SK-N-SH (cell line): Measurements from ENCODE around the gene GJD3. TPM values are rescaled to one million over a fixed set of nuclear protein-coding genes. Genes with fewer than 3 reads are reported as not detected.

Experiments
- CTCF ChIA-PET: fragments of 300-600, 350-600 bp; formaldehyde crosslinking; extraction: SDS; loops from one replicate; lab custom pipeline; 2021; lab: Yijun Ruan, JAX
- POLR2A ChIA-PET: fragments of 350-600 bp; sonication (Branson Sonifier 250); formaldehyde crosslinking; extraction: SDS; loops from one replicate; lab custom pipeline; 2020; ENCODE audit warnings: antibody characterized with exemption, inconsistent platforms; lab: Yijun Ruan, JAX
- DNase-seq: peaks from one replicate; pipeline ENCODE4 v3.0.0; 2012
- H2AFZ ChIP-seq: fragments of 200-600 bp; sonication (generic); 2 replicates; pipeline ENCODE4 v1.8.1; 2016; ENCODE audit warnings: antibody characterized with exemption, mild to moderate bottlenecking, low read depth
- H3F3A ChIP-seq: fragments of 200-600 bp; sonication (generic); replicated peaks from 2 replicates; pipeline ENCODE3; 2016; ENCODE audit warnings: antibody characterized with exemption, mild to moderate bottlenecking; ENCODE audit not compliant: insufficient read depth
- H3K27ac ChIP-seq, 2 experiments: fragments of 200-500 bp in 1 of 2; fragments of 200-600 bp in 1 of 2; sonication (Bioruptor generic) in 1 of 2; sonication (generic), shearing (Covaris generic) in 1 of 2; 2 replicates each; pipeline versions ENCODE4 v1.5.1 to v1.6.1; 2014 to 2016; ENCODE audit warnings: low read depth in 2 of 2, inconsistent platforms in 1 of 2, low read length in 1 of 2, mild to moderate bottlenecking in 1 of 2, mixed read lengths in 1 of 2
- H3K27me3 ChIP-seq: fragments of 200-600 bp; sonication (generic), shearing (Covaris generic); 2 replicates; pipeline ENCODE4 v1.6.1; 2016; ENCODE audit warnings: mixed run types; ENCODE audit not compliant: insufficient read depth
- H3K36me3 ChIP-seq, 2 experiments: fragments of 200-500 bp in 1 of 2; fragments of 200-600 bp in 1 of 2; sonication (Bioruptor generic) in 1 of 2; sonication (generic) in 1 of 2; replicated peaks in 1 of 2; 2 replicates each; pipeline versions ENCODE3 to v1.5.1; 2014 to 2016; ENCODE audit warnings: low read length in 1 of 2, mild to moderate bottlenecking in 1 of 2; ENCODE audit not compliant: insufficient read depth in 2 of 2, control insufficient read depth in 1 of 2
- H3K4me1 ChIP-seq, 2 experiments: fragments of 200-500 bp in 1 of 2; fragments of 200-600 bp in 1 of 2; sonication (Bioruptor generic) in 1 of 2; sonication (generic), shearing (Covaris generic) in 1 of 2; 2 replicates each; pipeline versions ENCODE4 v1.5.1 to v1.6.1; 2014 to 2016; ENCODE audit warnings: low read depth in 1 of 2, low read length in 1 of 2, mixed run types in 1 of 2; ENCODE audit not compliant: insufficient read depth in 2 of 2, control insufficient read depth in 1 of 2
- H3K4me2 ChIP-seq: fragments of 200-600 bp; sonication (generic), shearing (Covaris generic); 2 replicates; pipeline ENCODE4 v1.6.1; 2017; ENCODE audit warnings: mixed run types
- H3K4me3 ChIP-seq, 2 experiments: fragments of 200-500 bp in 1 of 2; fragments of 200-600 bp in 1 of 2; sonication (Bioruptor generic) in 1 of 2; sonication (generic), shearing (Covaris generic) in 1 of 2; 2 replicates each; pipeline versions ENCODE4 v1.5.1 to v1.8.1; 2014 to 2016; ENCODE audit warnings: low read depth in 2 of 2, inconsistent platforms in 1 of 2, low read length in 1 of 2, mild to moderate bottlenecking in 1 of 2, mixed read lengths in 1 of 2, moderate library complexity in 1 of 2
- H3K79me2 ChIP-seq: fragments of 200-600 bp; sonication (generic); 2 replicates; pipeline ENCODE4 v1.8.1; 2017; ENCODE audit warnings: mild to moderate bottlenecking; ENCODE audit not compliant: insufficient read depth
- H3K9ac ChIP-seq: fragments of 200-600 bp; sonication (generic); 2 replicates; pipeline ENCODE4 v1.6.1; 2017; ENCODE audit warnings: mixed run types
- H3K9me2 ChIP-seq: fragments of 200-600 bp; sonication (generic); 2 replicates; pipeline ENCODE4 v1.6.1; 2017; ENCODE audit warnings: mixed run types
- H3K9me3 ChIP-seq: fragments of 200-600 bp; sonication (generic); 2 replicates; pipeline ENCODE4 v1.6.1; 2017; ENCODE audit warnings: mixed run types, mild to moderate bottlenecking, moderate library complexity
- H4K20me1 ChIP-seq: fragments of 200-600 bp; sonication (generic); 2 replicates; pipeline ENCODE4 v1.6.1; 2017; ENCODE audit warnings: mild to moderate bottlenecking, mixed run types; ENCODE audit not compliant: insufficient read depth
- ELF1 ChIP-seq: IDR thresholded peaks from 2 replicates; pipeline ENCODE4 v1.4.0; 2012
- EP300 ChIP-seq, 2 experiments: IDR thresholded peaks; 2 replicates each; pipeline versions ENCODE4 v1.4.0 to v1.6.1; 2012; ENCODE audit warnings: borderline replicate concordance in 1 of 2, low read depth in 1 of 2, low read length in 1 of 2
- FOSL2 ChIP-seq: IDR thresholded peaks from 2 replicates; pipeline ENCODE4 v1.4.0; 2012; ENCODE audit warnings: low read depth, mild to moderate bottlenecking, moderate library complexity, borderline replicate concordance
- MEF2A ChIP-seq: IDR thresholded peaks from 2 replicates; pipeline ENCODE4 v1.4.0; 2012; ENCODE audit warnings: low read depth, borderline replicate concordance
- MXI1 ChIP-seq: IDR thresholded peaks from 2 replicates; pipeline ENCODE4 v1.6.1; 2012; ENCODE audit warnings: mild to moderate bottlenecking, low read depth, low read length, improper control_type of control experiment
- POLR2AphosphoS5 ChIP-seq: IDR thresholded peaks from 2 replicates; pipeline ENCODE4 v1.6.1; 2012; ENCODE audit warnings: low read depth, low read length
- RAD21 ChIP-seq: IDR thresholded peaks from 2 replicates; pipeline ENCODE4 v1.6.1; 2012; ENCODE audit warnings: mild to moderate bottlenecking, low read length
- WGBS: methylation state at CpG from one replicate; pipeline ENCODE4 v1.1.6; 2017; ENCODE audit warnings: low lambda C conversion rate; 5-methylcytosine and 5-hydroxymethylcytosine counted together
- polyA plus RNA-seq, 3 experiments: library from polyadenylated mRNA; depleted of rRNA; stranded (reverse); fragments of >200 nt; gene quantifications; 2 replicates each; pipeline ENCODE4 v1.2.3, GENCODE V29; 2012
- TF ChIP-seq, protein P1 (sequence below): fragments of 200-600 bp; sonication (generic); IDR thresholded peaks from 2 replicates; pipeline ENCODE4 v1.6.1; 2017; ENCODE audit warnings: antibody characterized with exemption, mild to moderate bottlenecking, moderate library complexity
- TF ChIP-seq, protein P2 (sequence below): IDR thresholded peaks from 2 replicates; pipeline ENCODE4 v1.4.0; 2012; ENCODE audit warnings: low read depth

Gene GJD3
- polyA plus RNA-seq, 1 of the 3 experiments (the other 2 are of a cell fraction): not detected

DNA sequence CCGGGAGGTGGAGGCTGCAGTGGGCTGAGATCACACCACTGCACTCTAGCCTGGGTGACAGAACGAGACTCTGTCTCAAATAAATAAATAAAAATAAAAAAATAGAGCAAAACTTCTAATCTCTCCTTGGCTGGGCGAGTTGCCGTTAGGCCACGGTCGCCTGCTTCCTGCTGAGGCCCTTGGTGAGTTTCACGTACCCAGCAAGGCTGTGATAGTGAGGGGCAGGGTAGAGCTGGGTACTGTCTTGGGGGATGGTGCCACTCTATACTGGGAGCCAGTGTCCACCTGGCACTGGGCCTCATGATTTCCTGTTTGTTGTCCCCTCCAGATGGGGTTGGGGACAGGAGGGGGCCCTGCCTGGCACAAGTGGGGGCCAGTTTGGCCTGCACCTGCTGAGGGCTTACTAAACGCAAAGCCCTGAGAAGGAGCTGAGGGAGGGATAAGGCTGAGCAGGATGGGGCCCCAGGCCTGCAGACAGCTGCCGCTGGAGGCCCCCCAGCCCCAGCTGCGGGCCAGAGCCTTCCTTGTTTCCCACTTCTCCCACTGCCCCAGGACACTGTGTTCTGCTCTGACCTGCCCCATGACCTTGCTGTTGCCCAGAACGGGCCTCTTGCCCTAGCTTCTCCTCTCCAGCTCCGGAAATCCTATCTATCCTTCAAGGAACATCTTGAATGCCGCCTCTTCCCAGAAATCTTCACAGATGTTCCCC, 25.4 kb downstream of the GJD3 start:
- H3K9ac ChIP-seq: no peak overlapping the region
- POLR2A ChIA-PET: no interaction called here
- H3K79me2 ChIP-seq: peaks cover 95% of the 10 kb centered on the region
- H3K4me1 ChIP-seq: peaks cover 28 to 60% of the 10 kb centered on the region in 2 experiments
- no peaks in the 10 kb centered on the region for H3K27me3 ChIP-seq
- 91% methylated on average over 12 of the region's 13 CpGs for WGBS
- DNase-seq: no peak
- H3F3A ChIP-seq: peaks cover 19% of the 10 kb centered on the region
- H4K20me1 ChIP-seq: peaks cover 59% of the 10 kb centered on the region
- peaks cover 11 to 18% of the 10 kb centered on the region in 2 experiments for H3K36me3 ChIP-seq
- no peak overlapping the region for H2AFZ ChIP-seq
- no peak for TF ChIP-seq MEF2A
- TF ChIP-seq ELF1: no peak
- TF ChIP-seq, all 33 proteins: peak for 0
- Histone ChIP-seq H3K9me3 (no peaks in the 10 kb centered on the region), H3K4me2 (no peak overlapping the region), H3K9me2 (no peaks in the 10 kb centered on the region), H3K4me3 (no peak overlapping the region), H3K27ac (peak overlapping the region in 1 of 2 experiments; percentile 99; a peak in 1 of 4 replicates)
- CTCF ChIA-PET: interaction anchor here (0.8 to 57.6 kb wide), 5 partner anchors 8 to 34 kb away, joined by 3 to 1706 read pairs (median 4); partner anchors contain the start of genes CDC6 and RARA

DNA sequence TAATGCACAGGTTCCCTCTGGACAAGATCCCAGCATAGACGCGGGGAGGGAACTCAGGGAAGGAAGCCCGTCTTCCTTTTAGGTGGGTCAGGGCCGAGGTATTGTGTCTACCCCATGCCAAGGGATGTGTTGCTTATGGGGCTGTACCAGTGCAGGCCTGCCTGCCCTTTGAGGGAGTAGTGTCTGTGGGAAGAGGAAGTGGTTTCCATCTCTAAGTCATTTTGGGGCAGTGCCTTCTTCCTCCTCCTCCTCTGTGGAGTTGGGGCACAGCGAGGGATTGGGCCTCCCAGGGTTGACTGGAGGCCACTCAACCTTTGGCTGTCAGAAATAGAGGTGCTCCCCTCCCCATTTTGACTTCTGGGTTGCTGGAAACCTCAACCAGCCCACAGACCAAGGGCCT, 26.5 kb downstream of the GJD3 start:
- POLR2A ChIA-PET: no interaction called here
- Histone ChIP-seq H3K36me3 (peaks cover 18% of the 10 kb centered on the region in 2 experiments), H3K27ac (peak overlapping the region in 1 of 2 experiments; percentile 73; a peak in 1 of 4 replicates), H3K4me2 (no peak overlapping the region), H2AFZ (no peak overlapping the region), H3K4me1 (peaks cover 17 to 60% of the 10 kb centered on the region in 2 experiments; a peak in 3 of 4 replicates), H3K27me3 (no peaks in the 10 kb centered on the region), H3K9me3 (no peaks in the 10 kb centered on the region), H3F3A (peaks cover 19% of the 10 kb centered on the region), H3K4me3 (no peak overlapping the region), H3K9ac (no peak overlapping the region), H3K9me2 (no peaks in the 10 kb centered on the region), H3K79me2 (peaks cover 95% of the 10 kb centered on the region)
- WGBS: 95% methylated on average over 4 of the region's 5 CpGs
- no peak for DNase-seq
- CTCF ChIA-PET: interaction anchor here (16.5 to 57.6 kb wide), 2 partner anchors 12 to 33 kb away, joined by 171 to 1706 read pairs; partner anchors contain the start of genes CDC6 and RARA
- TF ChIP-seq MXI1: no peak
- TF ChIP-seq, protein P1, sequence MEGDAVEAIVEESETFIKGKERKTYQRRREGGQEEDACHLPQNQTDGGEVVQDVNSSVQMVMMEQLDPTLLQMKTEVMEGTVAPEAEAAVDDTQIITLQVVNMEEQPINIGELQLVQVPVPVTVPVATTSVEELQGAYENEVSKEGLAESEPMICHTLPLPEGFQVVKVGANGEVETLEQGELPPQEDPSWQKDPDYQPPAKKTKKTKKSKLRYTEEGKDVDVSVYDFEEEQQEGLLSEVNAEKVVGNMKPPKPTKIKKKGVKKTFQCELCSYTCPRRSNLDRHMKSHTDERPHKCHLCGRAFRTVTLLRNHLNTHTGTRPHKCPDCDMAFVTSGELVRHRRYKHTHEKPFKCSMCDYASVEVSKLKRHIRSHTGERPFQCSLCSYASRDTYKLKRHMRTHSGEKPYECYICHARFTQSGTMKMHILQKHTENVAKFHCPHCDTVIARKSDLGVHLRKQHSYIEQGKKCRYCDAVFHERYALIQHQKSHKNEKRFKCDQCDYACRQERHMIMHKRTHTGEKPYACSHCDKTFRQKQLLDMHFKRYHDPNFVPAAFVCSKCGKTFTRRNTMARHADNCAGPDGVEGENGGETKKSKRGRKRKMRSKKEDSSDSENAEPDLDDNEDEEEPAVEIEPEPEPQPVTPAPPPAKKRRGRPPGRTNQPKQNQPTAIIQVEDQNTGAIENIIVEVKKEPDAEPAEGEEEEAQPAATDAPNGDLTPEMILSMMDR: no peak
- TF ChIP-seq, all 33 proteins: peak for 0
- H4K20me1 ChIP-seq: peaks cover 57% of the 10 kb centered on the region

DNA sequence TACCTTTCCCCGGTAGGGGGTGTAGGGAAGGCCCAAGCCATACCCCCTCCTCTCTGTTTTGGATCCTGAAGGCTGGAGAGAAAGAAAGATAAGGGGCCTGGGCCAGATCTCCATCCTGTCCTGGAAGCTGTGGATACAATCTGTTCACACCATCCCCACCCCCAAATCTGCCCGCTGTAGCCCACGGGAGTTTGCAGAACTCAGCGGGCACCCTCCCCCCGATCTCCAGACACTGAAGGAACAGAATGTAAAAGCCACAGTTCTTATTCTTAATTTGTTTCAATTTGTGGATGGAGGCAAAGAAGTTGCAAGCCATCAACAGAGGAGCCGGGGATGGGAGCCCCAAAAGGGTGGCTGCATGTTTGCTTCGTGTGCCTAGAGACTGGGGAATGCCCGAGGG, 27.2 kb downstream of the GJD3 start:
- peaks cover 23% of the 10 kb centered on the region for H3F3A ChIP-seq
- no peaks in the 10 kb centered on the region for H3K9me2 ChIP-seq
- H3K27me3 ChIP-seq: no peaks in the 10 kb centered on the region
- peaks cover 18% of the 10 kb centered on the region in 2 experiments for H3K36me3 ChIP-seq
- no peak for TF ChIP-seq FOSL2
- TF ChIP-seq, protein P2, sequence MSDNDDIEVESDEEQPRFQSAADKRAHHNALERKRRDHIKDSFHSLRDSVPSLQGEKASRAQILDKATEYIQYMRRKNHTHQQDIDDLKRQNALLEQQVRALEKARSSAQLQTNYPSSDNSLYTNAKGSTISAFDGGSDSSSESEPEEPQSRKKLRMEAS: no peak
- peak in 1 of 2 experiments; percentile 26; a peak in 1 of 4 replicates for TF ChIP-seq EP300 (IDR thresholded peaks at IDR 0.05; ENCODE audit: borderline replicate concordance in 1 of 2, low read depth in 1 of 2, low read length in 1 of 2)
- TF ChIP-seq POLR2AphosphoS5: no peak
- TF ChIP-seq RAD21: 0 out of 2 replicates have a peak, but pooled peaks have one; percentile 4
- TF ChIP-seq, all 33 proteins: peak for 2
- H3K4me2 ChIP-seq: no peak overlapping the region
- peaks cover 95% of the 10 kb centered on the region for H3K79me2 ChIP-seq
- H2AFZ ChIP-seq: no peak overlapping the region
- H3K9ac ChIP-seq: no peak overlapping the region
- 83% methylated on average over 8 of the region's 8 CpGs for WGBS
- H4K20me1 ChIP-seq: peaks cover 57% of the 10 kb centered on the region
- CTCF ChIA-PET: interaction anchor here (0.6 to 57.6 kb wide), 4 partner anchors 13 to 114 kb away, joined by 3 to 1706 read pairs (median 87); partner anchors contain the start of genes CDC6 and RARA
- DNase-seq: no peak
- peaks cover 22 to 64% of the 10 kb centered on the region in 2 experiments for H3K4me1 ChIP-seq
- POLR2A ChIA-PET: interaction anchor here (0.6 kb wide), 1 partner anchor 52 kb away, joined by 4 read pairs; no protein-coding TSS in a partner anchor
- H3K4me3 ChIP-seq: no peak overlapping the region
- H3K9me3 ChIP-seq: no peaks in the 10 kb centered on the region
- H3K27ac ChIP-seq: peak overlapping the region in 1 of 2 experiments; percentile 73; a peak in 2 of 4 replicates
